ENCODE results near the gene CDH23. TPM values are rescaled to one million over a fixed set of nuclear protein-coding genes. Genes with fewer than 3 reads are reported as not detected.
A peak's percentile ranks its signal among the peaks of the same experiment; 100 is the strongest.

The CDH23 gene
- total and polyA plus RNA-seq, 2 of the 8 experiments (the other 6 are each of a cell fraction or from before 2014, with no cell fraction given), result 1.9 to 4.9 TPM

- TF ChIP-seq CHD7 (IDR thresholded peaks at IDR 0.05; ENCODE audit: insufficient replicate concordance, low read length) (no peak), USF2 (IDR thresholded peaks at IDR 0.05; ENCODE audit: low read length) (peak; percentile 53), JUN (IDR thresholded peaks at IDR 0.05; ENCODE audit: low read depth, low read length) (no peak), ZNF274 (IDR thresholded peaks at IDR 0.05; ENCODE audit: borderline replicate concordance, extremely low read depth, low read length) (no peak), SIN3A (conservative IDR thresholded peaks at IDR 0.05 in 1 of 2, IDR thresholded peaks at IDR 0.05 in 1 of 2; ENCODE audit: low read depth in 1 of 2, low read length in 2 of 2) (peak in 1 of 2 experiments; percentile 51; a peak in 3 of 4 replicates), TAF1 (IDR thresholded peaks at IDR 0.05; ENCODE audit: low read depth, low read length) (peak; percentile 93), POLR2A (IDR thresholded peaks at IDR 0.05; ENCODE audit: control extremely low read depth in 1 of 2, low read depth in 2 of 2, low read length in 2 of 2) (peak; percentile 85 to 96), RBBP5 (IDR thresholded peaks at IDR 0.05; ENCODE audit: borderline replicate concordance, low read depth, low read length) (peak; percentile 25; the same call in 1 of the 2 replicates)
- TF ChIP-seq, protein P1, sequence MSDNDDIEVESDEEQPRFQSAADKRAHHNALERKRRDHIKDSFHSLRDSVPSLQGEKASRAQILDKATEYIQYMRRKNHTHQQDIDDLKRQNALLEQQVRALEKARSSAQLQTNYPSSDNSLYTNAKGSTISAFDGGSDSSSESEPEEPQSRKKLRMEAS (IDR thresholded peaks at IDR 0.05), result peak; percentile 74
Observed at GRCh38 chr10:71850743-71851464, 454.2 kb downstream of the CDH23 start, which contains the start of gene PSAP (continued).
